LoVo (cell line): ENCODE results near the gene KRTAP25-1.

Experiments
- DNase-seq: peaks from one replicate; pipeline ENCODE4 v3.0.0-alpha.2; 2016; ENCODE audit warnings: low spot score

KRTAP25-1 gene, protein sequence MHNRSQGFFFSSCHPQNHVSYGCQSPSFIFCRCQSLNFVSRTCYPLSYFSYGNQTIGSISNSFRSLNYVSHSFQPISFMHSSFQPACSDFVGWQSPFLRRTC

DNA sequence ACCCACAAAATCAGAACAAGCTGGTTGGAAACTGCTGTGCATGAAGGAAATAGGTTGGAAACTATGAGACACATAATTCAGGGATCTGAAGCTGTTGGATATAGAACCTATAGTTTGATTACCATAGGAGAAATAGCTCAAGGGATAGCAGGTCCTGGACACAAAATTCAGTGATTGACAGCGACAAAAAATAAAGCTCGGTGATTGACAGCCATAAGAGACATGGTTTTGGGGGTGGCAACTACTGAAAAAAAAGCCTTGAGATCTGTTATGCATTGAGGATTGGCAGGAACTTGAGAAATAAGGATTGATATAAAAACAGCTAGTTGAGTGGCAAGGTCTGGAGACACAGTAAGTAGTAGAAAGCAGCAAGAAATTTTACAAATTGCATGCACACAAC is at the start of gene KRTAP25-1:
KRTAP25-1 (minus strand) TSS at position 300 of the 400 bp plus-strand sequence; CDS start at position 276, 24 bp downstream.
- no peak for DNase-seq

DNA sequence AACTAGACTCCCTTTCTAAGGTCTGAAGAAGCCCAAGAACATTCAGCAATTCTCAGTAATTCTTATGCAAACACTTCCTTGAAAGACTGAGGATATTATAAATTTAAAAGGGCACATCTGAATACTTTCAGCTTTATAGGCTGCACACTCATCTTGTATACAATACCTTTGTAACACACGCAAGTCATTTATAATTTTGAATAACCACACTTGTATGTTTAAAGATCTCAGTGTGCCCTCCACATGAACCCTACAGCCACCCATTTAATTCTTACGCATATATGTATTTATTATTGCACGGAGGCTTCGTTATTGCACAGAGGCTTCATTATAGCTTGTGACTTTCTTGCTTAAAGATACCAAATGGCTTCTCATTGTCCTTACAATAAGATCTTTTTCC is 49.4 kb upstream of the KRTAP25-1 start:
- DNase-seq: no peak

DNA sequence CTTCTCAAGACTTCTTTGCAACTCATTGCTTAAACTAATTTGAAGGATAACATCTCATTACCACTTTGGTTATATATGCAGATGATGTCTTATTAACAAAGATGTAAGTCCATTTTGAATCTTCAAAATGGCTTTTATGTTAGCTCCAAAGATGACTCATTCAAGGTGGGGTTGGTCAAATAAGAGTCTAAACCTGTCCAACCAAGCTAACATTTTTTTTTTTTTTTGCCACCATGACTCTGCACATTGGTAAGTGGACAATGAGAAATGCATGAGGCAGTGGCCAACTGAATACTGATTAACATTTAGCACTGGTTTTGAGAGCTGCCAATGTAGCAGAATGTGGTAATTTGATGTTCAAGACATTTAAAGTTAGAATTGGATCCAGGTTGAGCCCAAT is 48.5 kb upstream of the KRTAP25-1 start:
- DNase-seq: no peak

DNA sequence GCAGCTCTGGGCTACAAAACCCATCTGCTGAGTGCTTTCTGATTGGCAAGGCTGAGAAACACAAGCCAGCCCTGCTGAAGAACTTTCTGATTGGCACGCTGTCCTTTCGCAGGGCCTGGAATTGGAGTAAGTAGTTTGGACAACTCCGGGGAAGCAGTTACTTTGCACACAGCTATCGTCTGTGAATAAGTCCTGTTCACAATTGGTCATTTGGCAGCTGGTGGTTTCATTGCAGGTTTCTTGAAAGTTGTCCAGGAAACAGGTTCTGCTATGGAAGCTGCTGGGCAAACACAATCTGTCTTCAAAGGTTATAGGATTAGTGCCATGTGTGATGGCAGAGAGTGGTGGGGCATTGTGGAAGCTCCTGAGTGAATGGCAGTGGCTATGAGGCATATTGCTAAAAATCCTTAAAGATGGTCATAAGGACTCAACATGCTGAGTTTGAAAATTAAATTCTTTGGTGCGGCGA is 48.0 kb upstream of the KRTAP25-1 start, which contains the start of gene KRTAP27-1:
KRTAP27-1 (minus strand) TSS at position 419 of the 469 bp plus-strand sequence; CDS start at position 393, 26 bp downstream.
- no peak for DNase-seq

DNA sequence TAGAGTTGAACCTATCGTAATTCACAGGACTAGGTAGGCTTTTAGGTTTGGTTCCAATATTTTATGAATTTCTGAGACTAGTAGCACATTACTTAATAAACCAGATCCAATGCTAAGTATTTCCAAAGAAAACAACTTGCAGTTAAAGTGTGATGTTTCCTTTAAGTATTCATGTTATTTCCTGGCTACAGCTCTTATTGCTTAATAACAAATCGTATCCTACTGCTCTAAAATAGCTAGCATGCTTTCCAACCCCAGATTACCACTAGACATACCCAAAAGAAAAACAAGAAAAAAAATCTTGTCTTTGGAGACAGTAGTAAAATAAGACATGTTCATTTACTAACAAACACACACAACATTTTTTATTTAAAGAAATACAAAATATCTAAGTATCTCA is 47.3 kb upstream of the KRTAP25-1 start:
- no peak for DNase-seq

DNA sequence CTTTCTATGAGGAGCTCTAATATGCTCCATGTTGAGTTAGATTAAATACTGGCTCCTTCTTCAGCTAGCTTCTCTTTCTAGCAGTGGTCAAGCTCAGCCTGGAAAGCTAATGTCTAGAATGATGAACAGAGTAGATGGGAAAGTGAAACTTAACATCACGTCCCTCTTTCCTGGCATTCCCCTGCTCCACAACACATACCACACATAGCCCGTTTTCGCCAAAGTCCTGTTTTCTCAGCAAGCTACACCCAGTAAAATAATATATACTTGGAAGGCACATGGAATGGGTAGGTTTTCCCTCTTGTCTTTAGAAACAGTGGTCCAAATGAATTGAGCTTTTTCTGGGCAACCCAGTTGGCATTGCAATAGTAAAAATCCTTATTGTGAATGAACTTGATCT is 44.4 kb upstream of the KRTAP25-1 start:
- DNase-seq: no peak

DNA sequence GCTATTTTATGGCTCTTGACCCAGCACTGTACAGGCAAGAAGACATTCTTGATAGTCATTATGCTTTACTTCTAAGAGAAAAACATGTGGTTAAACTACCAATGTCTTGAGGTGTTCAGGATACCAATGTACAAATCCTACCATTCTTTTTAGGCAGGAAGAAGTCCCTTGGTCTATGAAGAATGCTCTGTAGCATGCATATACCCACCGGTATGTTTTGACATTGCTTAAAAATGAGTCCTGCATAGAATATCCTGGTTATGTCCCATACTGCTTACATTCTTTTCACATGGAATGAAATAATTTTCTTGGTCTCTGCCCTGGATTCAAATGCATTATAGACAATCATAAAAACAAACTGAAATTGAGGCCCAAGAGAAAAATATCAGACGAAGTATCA is 43.4 kb upstream of the KRTAP25-1 start:
- no peak for DNase-seq

DNA sequence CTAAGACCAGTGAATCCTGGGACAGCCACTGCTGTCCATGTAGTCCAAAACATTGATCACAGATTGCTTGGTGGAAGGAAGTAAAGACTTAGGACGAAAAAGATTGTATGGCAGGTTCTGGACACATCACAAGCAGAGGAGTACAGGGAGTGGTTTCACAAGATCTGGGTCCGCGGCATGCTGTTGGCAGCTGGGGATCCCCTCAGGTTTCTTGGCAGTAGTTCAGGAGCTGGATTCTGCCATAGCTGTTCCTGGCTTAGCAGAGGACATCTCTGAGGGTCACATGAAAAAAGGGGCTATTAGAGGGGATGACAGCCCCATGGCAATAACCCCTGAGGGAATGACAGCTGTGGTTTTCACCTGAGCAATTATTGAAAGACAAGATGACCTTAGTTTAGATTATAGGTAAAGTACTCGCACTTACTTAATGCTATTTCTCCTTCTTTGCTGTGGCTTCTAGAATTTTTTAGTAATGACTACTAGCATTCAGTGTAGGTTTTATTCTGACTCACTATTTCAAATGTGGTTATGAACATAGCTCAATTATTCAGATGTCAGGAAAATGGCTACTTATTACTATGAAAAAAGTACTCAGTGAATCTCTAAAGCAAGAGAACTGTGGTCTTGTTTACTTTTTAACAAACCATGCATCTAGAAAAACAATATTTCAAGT is 40.0 kb upstream of the KRTAP25-1 start:
- DNase-seq: no peak

DNA sequence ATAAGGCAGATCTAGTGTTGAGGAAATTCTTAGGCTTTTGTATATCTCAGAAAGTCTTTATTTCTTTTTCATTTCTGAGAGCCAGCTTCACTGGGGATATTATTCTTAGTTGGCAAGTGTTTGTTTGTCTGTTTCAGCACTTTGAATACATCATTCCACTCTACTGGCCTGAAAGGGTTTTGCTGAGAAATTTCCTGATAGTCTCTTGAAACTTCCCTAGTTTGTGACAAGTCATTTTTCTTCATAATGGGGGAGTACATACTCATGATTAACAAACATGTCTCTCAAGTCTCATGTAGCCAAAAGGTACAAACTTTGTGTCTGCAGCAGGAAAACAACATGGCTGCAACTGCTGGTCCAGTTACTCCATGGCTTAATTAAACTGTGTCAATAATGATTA is 37.1 kb upstream of the KRTAP25-1 start:
- no peak for DNase-seq

DNA sequence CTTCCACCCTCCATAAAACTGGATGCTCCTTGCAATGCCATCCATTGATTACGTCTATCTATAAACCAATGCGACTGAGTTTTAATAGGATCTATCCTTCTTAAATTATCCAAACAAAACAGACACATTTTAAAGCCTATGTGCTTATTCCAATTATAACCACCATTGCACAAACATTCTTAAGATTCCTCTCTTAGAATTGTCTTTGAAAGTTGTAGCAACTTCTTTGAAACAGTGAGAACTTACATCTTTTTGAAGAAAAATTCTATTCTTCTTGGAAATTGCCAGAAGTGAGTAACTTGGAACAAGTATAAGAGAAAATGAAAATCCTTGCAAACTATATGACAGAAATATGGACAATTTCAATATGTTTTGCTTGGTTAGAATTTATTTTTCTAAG is 30.9 kb upstream of the KRTAP25-1 start, which contains the start of gene KRTAP26-1:
KRTAP26-1 (minus strand) TSS at position 101 of the 400 bp plus-strand sequence. CDS start 280 bp downstream, outside the sequence.
- DNase-seq: no peak

DNA sequence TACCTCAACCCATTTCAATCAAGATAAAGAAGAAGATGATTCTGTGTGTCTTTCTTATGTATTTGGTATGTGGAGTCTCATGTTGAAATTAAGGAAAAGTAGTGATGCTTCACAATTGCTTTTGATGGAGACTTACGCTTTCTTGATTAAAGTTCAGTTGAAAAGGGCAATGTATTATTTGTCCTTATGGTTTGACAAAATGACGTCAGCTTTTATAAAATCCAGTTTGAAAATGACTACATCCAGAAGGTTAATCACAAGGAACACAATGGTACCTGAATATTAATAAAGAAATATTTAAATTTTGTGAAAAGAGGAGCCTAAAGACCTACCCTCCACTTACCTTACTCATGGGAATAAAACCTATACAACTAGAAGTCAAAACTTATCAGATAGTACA is 26.4 kb upstream of the KRTAP25-1 start:
- DNase-seq: no peak

DNA sequence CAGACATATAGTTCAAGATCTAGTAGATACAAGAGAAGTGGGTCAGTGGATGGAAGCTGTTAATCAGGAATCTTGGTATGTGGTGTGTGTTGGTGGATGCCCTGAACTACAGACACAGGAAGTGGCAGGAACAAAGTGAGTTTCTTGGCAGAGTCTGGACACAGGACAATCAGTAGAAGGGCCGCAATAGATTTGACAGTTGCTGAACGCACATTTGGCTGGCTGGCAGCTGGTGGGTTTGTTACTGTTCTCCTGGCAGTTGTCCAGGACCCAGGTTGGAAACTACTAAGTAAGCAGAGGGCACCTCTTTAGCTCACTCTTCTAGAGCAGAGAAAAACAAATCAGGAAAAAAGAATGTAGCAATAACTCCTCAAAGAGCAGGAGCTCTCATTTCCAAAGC is 17.6 kb upstream of the KRTAP25-1 start:
- DNase-seq: no peak

DNA sequence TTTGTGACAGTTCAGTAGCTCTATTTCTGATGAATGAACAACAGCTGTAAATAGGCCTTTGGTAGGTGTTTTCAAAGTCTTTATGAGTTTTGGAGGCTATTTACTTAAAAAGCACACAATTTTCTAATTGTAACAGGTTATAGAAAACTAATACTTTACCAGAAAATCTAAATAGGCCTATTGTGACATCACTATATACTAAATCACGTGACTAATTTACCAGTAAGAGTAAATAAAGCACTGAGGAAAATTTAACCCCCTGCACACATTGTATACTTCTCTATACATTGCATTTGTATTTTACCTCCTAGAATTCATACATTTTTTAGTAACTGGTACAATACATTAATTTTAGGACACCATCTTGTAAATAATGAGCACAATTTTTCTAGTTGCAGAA is 15.8 kb upstream of the KRTAP25-1 start:
- DNase-seq: no peak

DNA sequence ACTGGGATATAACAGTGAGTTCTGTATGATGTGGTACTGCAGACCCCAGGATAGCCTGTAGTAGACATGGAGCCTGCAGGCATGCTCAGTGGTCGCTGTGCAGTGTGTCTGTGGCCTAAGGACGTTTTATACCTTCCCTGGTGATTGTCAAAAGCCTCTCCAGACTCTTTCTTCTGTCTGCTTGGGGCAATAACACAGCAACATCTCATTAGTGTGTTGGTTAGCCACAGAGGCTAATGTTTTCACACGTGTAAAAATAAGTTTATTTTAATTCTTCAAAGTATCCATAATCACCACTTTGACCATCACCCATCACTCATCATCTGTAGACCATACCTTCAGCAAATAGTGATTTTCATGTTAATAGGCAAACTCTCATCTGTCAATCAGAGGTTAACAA is 6.5 kb downstream of the KRTAP25-1 start, which contains the start of gene KRTAP24-1:
KRTAP24-1 (minus strand) TSS at position 101 of the 400 bp plus-strand sequence; CDS start at position 83, 18 bp downstream.
- DNase-seq: no peak

DNA sequence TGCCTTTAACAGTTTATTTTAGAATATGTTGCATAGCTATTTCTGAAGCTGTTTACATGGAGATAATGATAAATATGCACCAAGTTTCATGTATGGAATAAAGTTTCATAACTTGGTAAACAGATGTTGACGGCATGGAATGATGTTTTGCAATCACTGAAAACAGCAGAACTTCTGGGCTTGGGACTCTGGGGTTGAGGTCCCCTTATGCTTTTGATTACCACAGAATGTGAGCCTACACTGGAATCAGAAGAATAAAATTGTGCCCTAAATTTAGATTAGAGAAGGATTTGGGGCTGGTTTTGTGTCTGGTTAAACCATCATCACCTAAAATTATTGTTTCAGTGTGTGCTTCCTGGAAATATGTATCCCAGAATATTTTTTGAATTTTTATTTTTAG is 17.7 kb downstream of the KRTAP25-1 start:
- no peak for DNase-seq

DNA sequence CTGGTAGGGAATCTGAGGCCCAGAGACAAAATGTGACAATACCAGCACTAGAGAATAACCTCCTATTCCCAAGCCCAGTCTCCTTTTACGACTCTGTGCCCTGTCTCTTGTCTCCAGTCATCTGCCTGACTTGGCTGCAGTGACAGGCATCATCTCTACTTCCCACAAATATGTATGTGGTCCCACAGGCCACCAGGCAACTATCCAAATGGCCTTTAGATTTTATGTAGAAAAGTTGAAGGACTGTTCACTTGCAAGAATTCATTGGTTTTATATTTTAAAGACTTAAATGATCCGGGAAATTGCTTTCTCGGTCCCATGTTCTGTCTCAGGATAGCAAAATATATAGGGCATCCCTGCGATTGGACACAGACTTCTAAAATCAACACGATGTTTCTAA is 18.2 kb downstream of the KRTAP25-1 start:
- no peak for DNase-seq

DNA sequence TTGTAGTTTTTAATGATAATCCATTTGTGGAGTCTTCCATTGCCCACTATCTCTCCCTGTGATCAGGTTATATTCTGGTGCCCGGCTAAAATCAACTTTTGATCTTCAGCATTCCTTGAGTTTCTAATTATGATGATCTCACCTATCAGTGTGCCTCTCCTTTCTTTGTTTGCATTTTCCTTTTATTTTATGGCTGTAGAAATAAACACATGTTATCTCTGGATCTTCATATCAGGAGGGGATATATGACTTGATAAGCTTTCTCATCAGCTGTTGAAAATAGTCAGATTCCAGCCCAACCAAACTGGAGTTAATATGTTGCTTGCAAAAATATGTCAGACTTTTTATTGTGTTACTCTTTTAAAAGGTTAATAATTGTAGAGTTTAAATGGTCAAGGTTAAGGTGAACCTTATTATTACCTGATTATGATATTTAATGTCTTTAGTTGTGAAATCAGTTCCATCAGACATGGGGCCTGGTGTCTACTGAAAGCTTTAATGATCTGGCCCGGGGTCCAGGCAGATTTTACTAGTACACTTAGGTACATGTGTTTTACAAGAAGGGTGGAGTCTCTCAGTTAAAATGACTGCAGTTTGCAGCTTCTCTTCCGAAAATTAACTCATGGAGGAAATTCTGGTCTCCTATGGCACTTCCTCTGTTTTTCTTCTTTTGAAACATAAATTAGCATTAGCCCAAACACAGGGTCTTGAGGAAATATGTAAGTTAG is 19.3 kb downstream of the KRTAP25-1 start:
- no peak for DNase-seq

DNA sequence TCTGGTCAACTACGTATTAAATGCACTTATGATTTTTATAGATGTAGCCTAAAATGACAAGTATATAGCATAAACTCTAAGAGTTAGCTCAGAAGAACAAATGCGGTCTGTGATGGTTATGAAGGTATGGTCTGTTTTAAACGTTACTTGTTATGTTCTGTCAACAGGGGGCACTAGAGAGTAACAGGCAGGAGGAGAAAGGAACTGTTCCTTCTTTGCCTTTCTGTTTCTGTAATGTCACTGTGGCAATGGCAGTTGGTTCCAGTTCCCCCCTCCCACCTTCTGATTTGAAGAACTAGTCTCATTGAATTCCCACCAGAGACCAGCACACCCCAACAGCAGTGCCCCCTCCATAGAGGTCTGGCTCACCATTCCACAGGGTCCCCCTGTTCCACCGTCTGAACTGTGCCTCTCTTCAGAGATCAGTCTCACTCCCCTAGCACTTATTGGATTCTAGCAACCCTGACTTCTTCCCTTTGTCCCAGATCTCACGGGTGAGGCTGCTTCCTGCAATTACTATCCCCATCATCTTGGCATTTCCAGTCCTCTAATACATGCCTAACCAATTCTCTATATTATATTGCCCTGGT is 20.6 kb downstream of the KRTAP25-1 start:
- no peak for DNase-seq

DNA sequence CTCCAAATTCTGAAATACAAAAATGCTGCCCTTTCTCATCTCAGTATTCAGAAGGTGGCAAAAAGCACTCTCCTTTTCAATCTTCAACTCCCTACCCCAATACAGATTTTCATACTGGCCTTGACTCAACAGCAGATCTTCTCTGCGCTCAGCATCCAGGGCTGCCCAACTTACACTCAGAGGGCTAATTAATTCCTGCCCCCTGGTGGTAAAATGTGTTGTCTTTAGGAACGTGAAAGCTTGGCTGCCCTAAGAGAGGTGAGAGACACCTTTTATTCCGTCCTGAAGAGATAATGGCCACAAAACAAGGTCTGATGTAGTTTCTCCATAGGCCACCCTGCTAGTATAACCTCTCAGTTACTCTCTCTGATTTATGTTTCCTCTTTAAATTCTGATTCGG is 31.5 kb downstream of the KRTAP25-1 start:
- peak; percentile 7 for DNase-seq

DNA sequence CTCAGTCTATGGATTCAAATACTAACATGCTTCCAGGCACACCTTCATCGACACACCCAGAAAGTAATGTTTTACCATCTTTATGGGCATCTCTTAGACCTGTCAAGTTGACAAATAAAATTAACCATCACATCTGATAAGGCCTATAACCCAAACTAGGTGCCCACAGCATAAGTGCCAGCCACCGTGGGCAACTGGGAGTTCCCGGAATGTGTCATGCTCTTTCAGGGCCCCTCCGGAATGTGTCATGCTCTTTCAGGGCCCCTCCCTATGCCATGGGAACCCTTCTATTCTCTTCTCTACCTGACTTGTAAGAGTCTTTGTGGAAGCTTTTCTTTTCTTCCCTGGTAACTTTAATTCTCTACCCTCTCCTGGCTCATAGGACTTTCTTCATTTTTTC is 33.2 kb downstream of the KRTAP25-1 start:
- no peak for DNase-seq

DNA sequence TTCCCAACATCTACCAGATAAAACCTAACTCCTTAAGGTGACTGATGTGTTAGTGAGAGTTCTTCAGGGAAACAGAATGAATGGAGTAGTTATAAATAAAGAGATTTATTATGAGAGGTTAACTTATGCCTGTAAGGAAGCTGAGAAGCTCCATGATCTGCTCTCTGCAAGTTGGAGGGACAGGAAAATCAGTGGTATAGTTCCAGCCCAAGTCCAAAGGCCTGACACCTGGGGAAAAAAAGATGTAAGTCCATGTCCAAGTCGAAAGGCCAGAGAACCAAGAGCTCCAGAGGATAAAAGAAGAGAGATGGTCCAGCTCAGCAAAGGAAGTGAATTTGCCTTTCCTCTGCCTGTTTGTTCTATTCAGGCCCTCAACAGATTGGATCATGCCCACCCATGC is 33.6 kb downstream of the KRTAP25-1 start:
- DNase-seq: no peak

DNA sequence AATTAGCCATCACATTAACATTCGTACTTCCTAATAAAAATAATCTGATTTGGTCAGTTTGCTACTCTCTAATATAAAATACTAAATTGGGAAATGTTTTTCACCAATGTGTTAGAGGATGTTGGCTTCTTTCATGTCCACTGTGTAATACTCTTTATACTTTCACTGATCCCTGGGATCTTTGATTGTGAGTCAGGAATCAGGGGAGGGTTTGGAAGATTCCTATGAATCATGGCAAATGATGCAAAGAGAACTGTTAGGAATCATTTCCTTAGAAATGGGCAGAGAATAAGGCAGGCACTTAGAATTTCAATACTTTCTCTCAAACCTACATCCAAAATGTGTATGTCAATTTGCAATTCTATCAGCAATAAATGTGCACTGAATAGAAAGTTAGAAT is 37.5 kb downstream of the KRTAP25-1 start:
- no peak for DNase-seq

DNA sequence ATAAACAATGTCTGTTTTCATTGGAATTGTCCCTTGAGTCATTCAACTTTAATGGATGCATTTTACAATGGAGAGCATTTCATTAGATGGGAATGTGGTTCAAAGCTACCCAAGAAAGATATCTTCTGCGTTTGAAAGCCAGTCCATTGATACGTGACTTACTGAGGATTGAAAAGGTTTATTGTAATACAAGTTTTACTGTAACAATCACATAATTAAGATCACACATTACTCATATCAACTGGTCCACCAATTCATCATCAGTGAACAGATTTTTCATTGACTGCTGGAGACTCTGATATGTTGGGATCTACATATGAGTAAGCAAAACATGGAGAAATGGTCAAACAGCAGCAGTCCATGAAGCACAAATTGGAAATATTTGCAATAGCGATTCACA is 39.4 kb downstream of the KRTAP25-1 start:
- no peak for DNase-seq
